ENCODE data around the gene TOR2A.

The TOR2A gene

DNA sequence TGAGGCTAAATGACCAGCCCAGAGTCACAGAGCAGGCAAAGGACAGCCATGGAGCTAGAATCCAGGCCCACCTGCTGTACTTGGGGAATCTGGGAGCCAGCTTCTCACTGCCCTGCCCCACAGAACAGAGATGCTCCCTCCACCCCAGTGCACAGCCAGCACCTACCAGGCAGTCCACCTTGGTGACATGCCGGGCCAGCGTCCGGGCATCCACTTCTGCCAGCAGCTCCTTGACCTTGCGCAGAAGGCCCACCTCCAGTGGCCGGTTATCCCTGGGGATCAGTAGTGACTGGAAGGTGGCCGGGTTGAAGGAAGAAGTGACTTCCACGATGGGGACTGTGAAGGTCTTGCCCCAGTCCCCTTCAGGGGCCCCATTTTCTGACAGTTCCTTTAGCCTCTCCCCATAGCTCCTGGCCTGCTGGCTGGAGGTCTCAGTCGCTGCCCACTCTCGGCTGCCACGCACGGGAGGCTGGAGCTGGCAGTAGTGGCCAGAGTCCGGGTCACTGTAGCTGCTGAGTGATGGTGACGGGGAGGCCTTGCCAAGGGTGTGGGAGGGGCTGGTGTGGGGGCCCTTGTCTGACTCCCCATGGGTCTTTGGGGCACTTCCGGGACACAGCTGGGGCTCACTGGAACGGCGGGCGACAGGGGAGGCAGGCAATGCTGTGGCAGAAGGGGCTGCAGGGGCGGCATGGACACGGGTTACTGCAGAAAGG, 9.5 kb upstream of the TOR2A start:
- in situ Hi-C loops (cut with MboI; ENCODE audit: low sequenced_read_pairs) = no loop called here

GRCh38 chr9:127742435-127743088, 7.5 kb upstream of the TOR2A start:
- in situ Hi-C loops (cut with MboI; ENCODE audit: low sequenced_read_pairs) = no loop called here

GRCh38 chr9:127741831-127742434, 6.8 kb upstream of the TOR2A start:
- in situ Hi-C loops (cut with MboI; ENCODE audit: low sequenced_read_pairs) = no loop called here

DNA sequence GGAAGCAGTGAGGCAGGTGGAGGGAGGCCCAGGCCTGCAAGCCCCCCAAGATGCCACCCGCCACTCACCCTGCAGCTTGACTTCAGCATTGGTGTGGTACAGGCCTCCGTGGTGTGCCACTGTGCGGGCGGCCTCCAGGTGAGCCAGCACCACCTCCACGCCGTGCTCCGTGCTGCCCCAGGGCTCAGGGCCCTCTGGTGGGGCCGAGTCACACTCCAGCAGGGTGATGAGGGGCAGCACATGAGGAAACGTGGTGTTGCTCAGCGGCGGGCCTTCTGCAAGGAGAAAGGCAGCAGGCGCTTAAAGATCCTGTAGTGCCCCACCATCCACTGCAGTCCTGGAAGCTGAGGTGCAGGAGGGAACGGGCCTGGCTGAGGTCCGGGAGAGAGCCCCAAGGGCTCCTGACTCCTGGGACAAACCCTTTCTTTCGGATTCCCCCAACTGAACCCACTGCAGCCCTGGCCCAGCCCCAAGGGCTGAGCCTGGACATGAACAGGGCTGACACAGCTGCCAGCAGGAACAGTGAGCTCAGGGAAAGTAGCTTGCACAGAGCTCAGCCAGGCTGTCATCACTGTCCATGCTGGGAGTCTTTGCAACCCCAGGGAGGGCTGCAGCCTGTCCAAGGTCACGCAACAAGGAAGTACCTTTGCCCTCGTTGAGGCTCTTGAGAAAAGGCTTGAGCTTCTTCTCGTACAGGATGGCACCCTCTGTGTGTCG, 4.7 kb upstream of the TOR2A start:
- in situ Hi-C loops (cut with MboI; ENCODE audit: low sequenced_read_pairs) = loop anchor here (10.0 kb wide), 2 partner anchors 125 to 235 kb away; no protein-coding TSS in a partner anchor

DNA sequence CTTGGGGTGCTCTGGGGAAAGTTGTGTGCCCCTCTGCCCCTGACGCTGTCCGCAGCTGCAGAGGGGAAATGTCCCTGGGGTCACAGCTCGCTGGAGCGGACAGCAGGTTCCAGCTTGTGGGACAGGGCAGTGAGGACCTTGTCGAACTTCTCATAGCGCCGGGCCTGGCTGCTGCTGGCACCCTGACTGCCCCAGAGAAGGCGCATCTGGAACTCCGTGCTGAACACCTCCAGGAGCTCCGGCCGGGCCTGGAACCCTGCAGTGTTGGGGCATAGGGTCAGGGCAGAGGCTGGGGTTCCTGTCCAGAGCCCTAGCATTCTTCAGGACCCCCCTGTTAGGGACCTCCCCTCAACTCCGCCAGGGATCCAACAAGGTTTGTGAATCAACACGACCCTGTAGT, 3.6 kb upstream of the TOR2A start:
- in situ Hi-C loops (cut with MboI; ENCODE audit: low sequenced_read_pairs) = loop anchor here (10.0 kb wide), 2 partner anchors 126 to 234 kb away; no protein-coding TSS in a partner anchor

- in situ Hi-C loops (cut with MboI; ENCODE audit: low sequenced_read_pairs) = loop anchor here (10.0 kb wide), 2 partner anchors 129 to 231 kb away; no protein-coding TSS in a partner anchor
Observed at GRCh38 chr9:127735530-127736185, 564 bp upstream of the TOR2A start.

GRCh38 chr9:127734247-127734746, 797 bp downstream of the TOR2A start:
- in situ Hi-C loops (cut with MboI; ENCODE audit: low sequenced_read_pairs) = loop anchor here (10.0 kb wide), 2 partner anchors 131 to 229 kb away; no protein-coding TSS in a partner anchor

- in situ Hi-C loops (cut with MboI; ENCODE audit: low sequenced_read_pairs) = loop anchor here (10.0 kb wide), 2 partner anchors 131 to 229 kb away; no protein-coding TSS in a partner anchor
Observed at GRCh38 chr9:127733614-127734013, 1.5 kb downstream of the TOR2A start.

DNA sequence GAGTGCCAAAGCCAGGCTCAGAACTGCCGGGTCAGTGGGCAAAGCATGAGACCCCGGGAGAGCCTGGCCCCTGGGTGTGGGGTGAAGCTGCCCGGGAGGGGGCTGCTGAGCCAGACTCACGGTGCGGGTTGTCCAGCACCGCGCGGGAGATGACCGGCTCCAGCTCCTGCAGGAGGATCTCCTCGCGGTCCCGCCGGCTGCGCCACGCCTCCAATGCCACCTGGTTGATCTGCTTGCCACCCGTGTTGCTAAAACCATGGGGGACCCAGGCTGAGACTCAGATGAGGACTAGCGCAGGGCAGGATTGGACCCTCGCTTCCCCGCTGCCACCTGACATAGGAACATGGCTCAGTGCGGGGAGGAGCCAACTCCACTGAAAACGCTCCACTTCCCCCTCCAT, 2.6 kb downstream of the TOR2A start:
- in situ Hi-C loops (cut with MboI; ENCODE audit: low sequenced_read_pairs) = loop anchor here (10.0 kb wide), 2 partner anchors 132 to 228 kb away; no protein-coding TSS in a partner anchor

- in situ Hi-C loops (cut with MboI; ENCODE audit: low sequenced_read_pairs) = loop anchor here (10.0 kb wide), 2 partner anchors 133 to 227 kb away; no protein-coding TSS in a partner anchor
Observed at GRCh38 chr9:127731938-127732337, 3.2 kb downstream of the TOR2A start.

DNA sequence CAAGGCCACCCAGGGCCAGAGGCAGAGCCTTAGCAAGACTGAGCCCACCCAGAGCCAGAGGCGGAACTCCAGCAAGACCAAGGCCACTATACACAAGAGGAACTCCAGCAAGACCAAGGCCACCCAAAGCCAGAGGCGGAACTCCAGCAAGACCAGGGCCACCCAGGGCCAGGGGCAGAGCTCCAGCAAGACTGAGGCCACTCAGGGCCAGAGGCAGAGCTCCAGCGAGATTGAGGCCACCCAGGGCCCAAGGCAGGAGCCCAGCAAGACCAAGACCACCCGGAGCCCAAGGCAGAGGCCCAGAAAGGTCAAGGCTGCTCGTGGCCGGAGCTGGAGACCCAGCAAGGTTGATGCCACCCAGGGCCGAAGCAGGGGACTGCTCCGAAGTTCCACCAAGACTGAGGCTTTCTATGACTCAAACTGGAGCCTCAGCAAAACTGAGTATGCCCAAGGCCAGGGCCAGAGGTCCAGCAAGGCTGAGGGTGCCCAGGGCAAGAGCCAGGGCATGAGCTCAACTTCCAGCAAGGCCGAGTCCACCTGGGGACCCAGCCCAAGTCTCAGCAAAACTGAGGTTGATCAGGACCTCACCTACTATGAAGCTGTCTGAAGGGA, 4.2 kb downstream of the TOR2A start:
- in situ Hi-C loops (cut with MboI; ENCODE audit: low sequenced_read_pairs) = loop anchor here (10.0 kb wide), 2 partner anchors 134 to 226 kb away; no protein-coding TSS in a partner anchor

- in situ Hi-C loops (cut with MboI; ENCODE audit: low sequenced_read_pairs) = loop anchor here (10.0 kb wide), 2 partner anchors 135 to 225 kb away; no protein-coding TSS in a partner anchor
Observed at GRCh38 chr9:127730262-127730661, 4.8 kb downstream of the TOR2A start.

DNA sequence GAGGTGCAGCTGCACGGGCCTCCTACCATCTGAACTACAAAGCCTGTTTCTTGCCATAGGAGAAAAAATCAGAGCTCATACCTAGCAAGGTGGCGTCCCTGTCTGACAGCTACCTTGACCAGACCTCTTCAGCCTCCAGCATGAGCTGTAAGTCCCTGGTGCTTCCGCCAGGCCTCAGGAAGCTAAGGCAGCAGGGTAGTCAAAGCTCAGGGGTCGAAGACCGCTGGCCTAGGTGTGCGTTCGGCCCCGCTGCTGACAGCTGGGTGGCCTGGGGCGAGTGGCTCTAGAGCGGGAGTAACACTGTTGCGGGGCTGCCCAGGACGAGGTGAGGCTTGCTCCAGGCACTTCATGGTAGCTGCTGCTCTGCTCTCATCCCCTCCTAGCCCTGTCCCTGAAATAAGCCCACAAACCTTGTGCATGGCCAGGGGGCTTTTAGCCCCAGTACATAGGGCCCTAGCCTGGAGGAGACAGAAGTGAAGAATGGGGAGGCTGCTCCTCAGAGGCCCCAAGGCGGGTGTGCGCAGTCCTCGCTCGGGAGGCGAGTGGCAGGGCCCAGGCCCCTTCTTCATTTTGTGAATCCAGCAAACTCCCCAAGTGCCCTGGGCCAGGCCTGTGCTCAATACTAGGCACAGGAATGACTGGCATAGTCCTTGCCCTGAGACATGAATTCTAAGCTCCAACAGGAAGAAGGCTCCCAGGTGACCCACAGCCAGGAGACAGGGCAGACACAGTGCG, 5.4 kb downstream of the TOR2A start:
- in situ Hi-C loops (cut with MboI; ENCODE audit: low sequenced_read_pairs) = loop anchor here (10.0 kb wide), 2 partner anchors 135 to 225 kb away; no protein-coding TSS in a partner anchor

DNA sequence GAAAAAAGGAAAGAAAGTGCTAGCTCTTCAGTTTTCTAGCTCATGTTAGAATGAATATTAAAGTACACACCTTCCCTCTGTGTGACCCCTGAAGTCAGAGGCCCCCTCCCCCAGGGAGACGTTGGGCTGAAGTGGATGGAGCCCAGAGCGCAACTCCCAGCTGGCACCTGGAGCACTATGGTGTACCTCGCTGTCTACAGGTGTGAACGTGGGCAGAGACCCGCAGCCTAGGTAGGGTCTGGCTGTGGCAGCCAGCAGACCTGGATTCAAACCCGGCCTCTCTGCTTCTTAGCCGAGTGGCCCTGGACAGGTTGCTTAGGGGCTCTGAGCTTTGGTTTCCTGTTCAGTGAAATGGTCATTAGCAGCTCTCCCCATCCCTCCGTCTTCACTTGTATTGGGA, 6.3 kb downstream of the TOR2A start:
- in situ Hi-C loops (cut with MboI; ENCODE audit: low sequenced_read_pairs) = no loop called here

- in situ Hi-C loops (cut with MboI; ENCODE audit: low sequenced_read_pairs) = no loop called here
Observed at GRCh38 chr9:127726871-127727270, 8.2 kb downstream of the TOR2A start.

- in situ Hi-C loops (cut with MboI; ENCODE audit: low sequenced_read_pairs) = no loop called here
Observed at GRCh38 chr9:127724012-127724411, 11.1 kb downstream of the TOR2A start.

DNA sequence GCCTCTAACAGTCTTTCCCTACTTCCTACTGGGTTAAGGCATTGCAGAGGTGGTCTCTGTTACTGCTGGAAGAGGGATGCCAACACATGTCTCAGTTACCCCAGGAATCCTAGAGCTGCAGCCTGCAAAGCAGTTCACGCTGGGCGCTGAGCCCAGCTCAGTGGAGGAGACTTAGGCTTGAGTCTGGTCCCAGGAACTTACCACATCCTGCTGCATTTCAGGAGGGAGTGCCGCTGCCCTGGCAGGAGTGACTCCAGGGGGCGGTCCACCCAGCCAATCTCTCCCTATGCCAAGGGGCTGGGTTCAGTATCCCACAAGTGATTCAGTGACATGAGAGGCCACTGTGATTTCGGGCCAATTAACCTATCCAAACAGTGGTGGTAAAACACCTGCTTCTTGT, 11.7 kb downstream of the TOR2A start:
- in situ Hi-C loops (cut with MboI; ENCODE audit: low sequenced_read_pairs) = no loop called here

GRCh38 chr9:127723013-127723412, 12.1 kb downstream of the TOR2A start:
- in situ Hi-C loops (cut with MboI; ENCODE audit: low sequenced_read_pairs) = no loop called here

Measured in HL-60/S4 treated with retinoic acid at 250 ng/mL for 4 days and 3 days (cell line).